HepG2 (cell line): ENCODE measurements around the gene COMMD1.

Experiments used
- CBFB ChIP-seq: sonication (generic); formaldehyde crosslinking; IDR thresholded peaks from 2 replicates; pipeline ENCODE4 v1.4.0; 2020; ENCODE audit warnings: missing genetic modification reagents
- CTCF ChIP-seq: sonication (generic); formaldehyde crosslinking; IDR thresholded peaks from 2 replicates; pipeline ENCODE4 v1.5.0; 2020; ENCODE audit warnings: mild to moderate bottlenecking, missing genetic modification reagents, moderate library complexity
- EZH2 ChIP-seq: conservative IDR thresholded peaks from 2 replicates; pipeline ENCODE4 v1.6.1; 2012; ENCODE audit warnings: mild to moderate bottlenecking, low read depth, low read length, moderate library complexity
- GABPB1 ChIP-seq: IDR thresholded peaks from 2 replicates; pipeline ENCODE4 v1.6.1; 2016; ENCODE audit warnings: mild to moderate bottlenecking, missing genetic modification reagents, moderate library complexity, missing compliant biosample characterization
- KLF9 ChIP-seq: IDR thresholded peaks from 2 replicates; pipeline ENCODE4 v1.6.1; 2016; ENCODE audit warnings: low read depth
- NFRKB ChIP-seq: fragments of 450-650 bp; IDR thresholded peaks from 2 replicates; pipeline ENCODE4 v1.6.1; 2017
- PBX3 ChIP-seq: sonication (generic); formaldehyde crosslinking; IDR thresholded peaks from 2 replicates; pipeline ENCODE4 v1.8.1; 2023; ENCODE audit warnings: missing genetic modification reagents, inconsistent platforms, borderline replicate concordance
- REST ChIP-seq, 2 experiments: IDR thresholded peaks; 2 replicates each; pipeline ENCODE4 v1.6.1; 2011 to 2012; ENCODE audit warnings: low read length in 2 of 2, borderline replicate concordance in 1 of 2, low read depth in 1 of 2, mild to moderate bottlenecking in 1 of 2, moderate library complexity in 1 of 2
- SIN3A ChIP-seq: IDR thresholded peaks from 2 replicates; pipeline ENCODE4 v1.6.1; 2011; ENCODE audit warnings: low read depth, mild to moderate bottlenecking, control low read depth, low read length, borderline replicate concordance
- ZBTB8A ChIP-seq: sonication (generic); formaldehyde crosslinking; IDR thresholded peaks from 2 replicates; pipeline ENCODE4 v1.4.0; 2020; ENCODE audit warnings: mild to moderate bottlenecking, low read depth, missing genetic modification reagents, borderline replicate concordance
- ZNF138 ChIP-seq: sonication (generic); formaldehyde crosslinking; IDR thresholded peaks from 2 replicates; pipeline ENCODE4 v1.5.0; 2020; ENCODE audit warnings: mild to moderate bottlenecking, low read depth, missing genetic modification reagents
- ZNF570 ChIP-seq: sonication (generic); formaldehyde crosslinking; IDR thresholded peaks from 2 replicates; pipeline ENCODE4 v1.4.0; 2020; ENCODE audit warnings: mild to moderate bottlenecking, missing genetic modification reagents, borderline replicate concordance
- ZNF660 ChIP-seq: sonication (generic); formaldehyde crosslinking; IDR thresholded peaks from 2 replicates; pipeline ENCODE4 v1.5.1; 2020; ENCODE audit warnings: mild to moderate bottlenecking, low read depth, missing genetic modification reagents, borderline replicate concordance
- ZNF777 ChIP-seq: sonication (generic); formaldehyde crosslinking; IDR thresholded peaks from 2 replicates; pipeline ENCODE4 v1.4.0; 2020; ENCODE audit warnings: missing genetic modification reagents

GRCh38 chr2:61857224-61857623 is 48.2 kb upstream of the COMMD1 start:
- TF ChIP-seq ZNF570 (CRISPR knock-in tag) (no peak), ZNF660 (no peak), CTCF (no peak), KLF9 (CRISPR knock-in tag) (no peak), PBX3 (CRISPR knock-in tag) (no peak), REST (IDR thresholded peaks at IDR 0.05; ENCODE audit: borderline replicate concordance in 1 of 2, low read depth in 1 of 2, low read length in 2 of 2) (no peak), SIN3A (no peak), GABPB1 (CRISPR knock-in tag) (no peak), ZBTB8A (no peak), ZNF138 (no peak), CBFB (CRISPR knock-in tag) (no peak), NFRKB (no peak), EZH2 (no peak), ZNF777 (CRISPR knock-in tag) (no peak)
